GM21529 (cell line): ENCODE results near the gene IGSF21.

Experiments
- ATAC-seq: cut with Tn5 transposase; IDR thresholded peaks from one replicate; pipeline ENCODE4 v1.9.1; 2021; ENCODE audit not compliant: unreplicated experiment

Gene IGSF21

DNA sequence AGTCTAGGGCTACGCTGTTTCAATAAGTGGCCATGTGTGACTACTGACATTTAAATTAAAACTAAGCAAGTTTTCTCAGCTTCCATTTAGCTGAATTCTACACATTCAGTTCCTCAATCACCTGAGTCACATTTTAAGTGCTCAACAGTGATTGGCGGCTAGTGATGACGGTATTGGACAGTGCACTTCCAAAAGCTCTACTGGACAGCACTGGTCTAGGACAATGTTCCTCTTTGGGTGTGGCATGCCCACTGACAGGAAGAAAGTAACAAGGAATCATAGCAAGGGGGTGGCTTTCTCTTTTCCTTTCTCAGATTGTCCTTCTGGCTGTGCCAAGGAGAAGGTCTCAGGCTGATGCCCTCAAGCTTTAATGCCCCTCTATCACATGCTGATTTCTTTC lies 11.7 kb downstream of the IGSF21 start:
- no peak for ATAC-seq

DNA sequence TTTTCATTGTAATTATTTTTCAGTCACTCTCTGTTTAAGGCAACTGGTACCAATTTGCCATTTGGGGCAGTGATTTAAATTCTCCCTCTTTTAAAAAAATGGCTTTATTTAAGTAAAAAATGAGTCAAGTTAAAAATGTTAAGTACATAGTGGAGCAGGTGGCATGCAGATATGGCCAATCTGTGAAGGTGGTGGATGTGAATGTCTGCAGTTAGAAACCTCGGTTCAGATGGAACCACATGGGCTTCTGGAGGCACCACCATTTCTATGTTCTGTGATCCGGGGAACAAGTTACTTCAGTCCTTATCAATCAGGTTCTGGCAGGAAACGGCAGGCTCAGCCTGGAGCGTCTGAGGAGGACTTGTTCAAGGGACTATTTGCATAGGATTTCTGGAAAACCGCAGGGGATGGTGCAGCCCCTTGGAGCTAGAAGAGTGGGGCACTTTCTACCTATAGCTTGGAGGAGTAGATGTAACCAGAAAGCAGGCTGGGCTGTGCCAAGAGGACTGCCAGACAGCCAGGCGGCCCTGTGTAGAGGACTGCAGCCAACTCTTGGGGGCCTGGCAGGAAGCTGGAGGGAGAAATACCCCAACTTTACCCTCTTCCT lies 12.3 kb downstream of the IGSF21 start:
- ATAC-seq, result no peak

DNA sequence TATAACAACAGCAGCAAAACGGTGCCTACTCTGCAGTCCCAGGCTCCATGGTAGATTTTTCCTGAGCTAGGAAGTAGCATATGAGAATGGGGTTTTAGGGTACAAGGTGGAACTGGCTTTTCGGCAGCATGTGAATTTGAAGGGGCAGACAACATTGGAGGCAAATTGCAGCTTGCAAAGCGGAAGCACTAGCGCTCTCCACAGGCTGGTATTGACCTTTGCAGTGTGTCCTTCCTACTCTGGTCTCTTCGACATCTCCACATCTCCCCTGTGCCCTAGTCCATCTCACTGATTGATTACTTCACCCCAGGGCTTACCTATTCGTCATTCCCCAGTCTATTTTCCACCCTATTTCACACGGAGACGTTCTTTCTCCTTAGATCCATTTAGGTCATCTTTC lies 13.0 kb downstream of the IGSF21 start:
- ATAC-seq, result no peak

- ATAC-seq, result no peak
Measured at GRCh38 chr1:18121072-18121820, 13.6 kb downstream of the IGSF21 start.

- ATAC-seq, result no peak
Measured at GRCh38 chr1:18123467-18123992, 15.9 kb downstream of the IGSF21 start.

GRCh38 chr1:18124977-18125376 lies 17.4 kb downstream of the IGSF21 start:
- ATAC-seq, result no peak

GRCh38 chr1:18126616-18127015 lies 19.0 kb downstream of the IGSF21 start:
- ATAC-seq, result no peak

DNA sequence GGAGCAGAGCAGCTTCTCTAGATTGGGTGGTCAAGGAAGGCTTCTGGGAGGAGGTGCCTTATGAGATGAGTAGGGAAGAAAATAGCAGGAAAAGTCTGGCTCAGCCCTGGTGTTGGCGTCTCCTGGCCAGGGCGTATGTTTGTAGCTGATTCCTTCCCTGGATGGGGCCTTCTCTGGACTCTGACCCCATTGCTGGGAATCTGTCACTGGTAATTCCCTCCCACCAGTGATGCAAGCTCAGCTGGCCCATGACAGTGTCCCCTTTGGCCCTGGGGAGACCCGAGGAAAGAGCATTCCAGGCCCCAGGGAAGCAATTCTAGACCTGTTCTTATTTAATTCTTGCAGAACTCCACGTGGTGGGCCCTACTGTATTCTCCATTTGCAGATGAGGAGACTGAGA lies 20.7 kb downstream of the IGSF21 start:
- ATAC-seq, result no peak

- no peak for ATAC-seq
Measured at GRCh38 chr1:18130356-18130755, 22.8 kb downstream of the IGSF21 start.

GRCh38 chr1:18132022-18132710 lies 24.6 kb downstream of the IGSF21 start:
- ATAC-seq, result no peak

DNA sequence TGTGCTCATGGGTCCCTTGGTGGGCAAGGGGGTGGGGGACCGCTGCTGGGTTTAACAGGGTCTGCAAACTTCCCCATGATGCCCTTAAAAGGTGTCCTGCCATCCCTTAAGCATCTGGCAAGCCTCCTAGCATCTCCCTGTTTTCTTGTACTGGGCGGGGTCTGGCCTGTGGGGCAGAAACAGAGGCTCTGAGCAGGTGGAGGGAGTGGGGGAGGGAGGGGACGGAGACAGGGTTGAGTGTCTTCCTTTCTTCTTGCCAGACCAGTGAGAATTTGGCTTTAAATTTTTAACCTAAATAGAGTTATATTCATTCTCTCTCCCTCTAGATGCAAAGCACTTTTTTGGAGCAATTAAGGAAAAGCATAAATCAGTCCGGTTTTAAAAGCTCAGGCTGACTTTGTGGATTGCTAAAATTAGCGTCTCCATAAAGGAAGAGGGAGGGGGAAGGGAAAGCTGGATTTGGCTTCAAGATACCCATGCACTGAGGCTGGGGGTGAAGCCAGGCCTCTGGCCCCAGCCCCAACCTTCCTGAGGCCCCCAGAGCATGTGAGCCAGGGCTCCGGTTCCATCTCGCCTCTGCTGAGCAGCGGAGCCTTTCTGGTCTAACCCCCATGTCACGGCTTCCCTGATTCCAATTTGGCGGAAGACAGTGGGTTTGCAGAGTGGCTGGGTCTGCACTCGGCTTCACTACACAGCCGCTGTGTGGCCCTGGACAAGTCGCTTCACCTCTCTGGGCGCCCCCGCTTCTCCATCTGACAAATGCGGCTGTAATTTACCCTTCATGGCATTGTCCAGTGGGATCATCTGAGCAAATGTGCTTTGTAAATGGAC lies 25.3 kb downstream of the IGSF21 start:
- ATAC-seq, result no peak

DNA sequence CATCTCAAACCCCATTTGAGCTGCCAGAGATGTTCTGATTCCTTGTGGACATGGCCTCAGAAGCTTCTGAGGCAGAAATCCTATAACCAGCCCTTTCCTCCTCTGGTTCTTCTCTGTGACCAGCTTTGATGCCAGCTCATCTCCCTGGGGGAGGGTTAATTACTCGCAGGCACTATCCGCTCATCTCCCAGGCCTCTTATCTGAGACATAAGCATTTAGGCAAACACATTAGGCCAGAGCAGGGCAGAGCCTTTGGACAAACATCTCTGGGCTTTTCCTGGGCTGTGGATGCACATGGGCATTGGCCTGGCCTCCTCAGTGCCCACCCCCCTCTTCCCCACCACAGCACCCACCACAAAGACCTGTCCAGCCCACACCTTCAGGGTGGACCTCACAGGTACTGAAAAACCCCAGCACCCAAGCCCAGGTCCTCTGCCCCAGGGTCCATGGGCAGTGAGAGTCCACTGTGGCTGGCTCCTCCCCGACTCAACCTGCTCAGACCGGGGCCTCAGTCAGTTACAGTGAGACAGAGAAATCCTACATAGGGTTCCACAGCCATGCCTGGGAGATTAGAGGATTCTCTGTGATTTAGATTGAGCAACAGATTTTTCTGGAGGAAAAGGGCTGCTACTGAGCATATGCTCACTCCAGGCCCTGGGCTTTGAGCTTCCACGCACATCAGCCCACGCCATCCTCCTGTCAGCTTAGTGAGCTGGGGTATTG lies 26.9 kb downstream of the IGSF21 start:
- ATAC-seq, result no peak

- ATAC-seq, result no peak
Measured at GRCh38 chr1:18137759-18138345, 30.3 kb downstream of the IGSF21 start.

- no peak for ATAC-seq
Measured at GRCh38 chr1:18139198-18139981, 31.8 kb downstream of the IGSF21 start.

DNA sequence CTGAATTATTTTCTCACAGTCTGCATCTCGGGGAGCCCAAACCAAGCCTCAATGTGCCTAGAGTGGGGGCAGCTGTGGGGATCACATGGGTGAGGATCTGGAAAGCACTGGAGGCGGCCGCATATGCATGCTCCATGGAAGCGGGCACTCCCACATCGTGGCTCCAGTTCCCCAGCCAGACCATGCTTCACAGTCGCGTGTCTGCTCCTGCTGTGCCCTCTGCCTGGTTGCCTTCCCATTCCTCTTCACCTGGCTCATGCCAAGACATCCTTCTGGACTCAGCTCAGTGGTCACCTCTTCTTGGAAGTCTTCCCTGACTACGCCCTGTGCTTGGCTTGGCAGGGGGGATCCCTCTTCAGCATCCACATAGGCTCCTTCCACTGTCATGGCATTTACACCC lies 32.8 kb downstream of the IGSF21 start:
- no peak for ATAC-seq

DNA sequence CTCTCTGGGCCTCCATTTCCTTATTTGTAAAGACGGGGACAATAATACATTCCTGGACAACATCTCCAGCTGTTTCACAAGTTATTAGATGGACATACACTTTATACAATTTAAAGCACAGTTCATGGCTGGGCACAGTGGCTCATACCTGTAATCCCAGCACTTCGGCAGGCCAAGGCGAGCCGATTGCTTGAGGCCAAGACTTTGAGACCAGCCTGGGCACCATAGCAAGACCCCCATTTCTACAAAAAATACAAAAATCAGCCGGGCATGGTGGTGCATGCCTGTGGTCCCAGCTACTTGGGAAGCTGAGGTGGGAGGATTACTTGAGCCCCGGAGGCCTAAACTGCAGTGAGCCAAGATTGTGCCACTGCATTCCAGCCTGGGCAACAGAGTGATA lies 34.1 kb downstream of the IGSF21 start:
- ATAC-seq, result no peak

DNA sequence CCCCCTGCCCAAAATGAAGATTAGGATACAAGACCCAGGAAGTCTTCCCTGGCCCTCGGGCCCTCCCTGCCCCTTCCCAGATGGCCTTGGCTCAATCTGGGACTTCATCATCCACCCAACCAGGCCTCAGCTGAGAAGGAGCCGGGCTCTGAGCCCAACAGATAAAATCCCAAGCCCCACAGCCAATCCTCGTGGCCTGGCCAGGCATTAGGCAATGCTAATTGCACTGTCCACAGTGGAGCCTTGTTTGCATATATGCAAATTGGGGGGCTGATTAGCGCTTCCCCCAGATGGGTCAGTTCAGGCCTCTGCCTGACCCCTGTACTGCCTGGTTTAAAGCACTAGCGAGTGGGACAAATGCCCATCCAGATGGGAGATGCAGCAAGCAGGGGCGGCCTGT lies 34.9 kb downstream of the IGSF21 start:
- ATAC-seq, result no peak

GRCh38 chr1:18142969-18143368 lies 35.4 kb downstream of the IGSF21 start:
- no peak for ATAC-seq

DNA sequence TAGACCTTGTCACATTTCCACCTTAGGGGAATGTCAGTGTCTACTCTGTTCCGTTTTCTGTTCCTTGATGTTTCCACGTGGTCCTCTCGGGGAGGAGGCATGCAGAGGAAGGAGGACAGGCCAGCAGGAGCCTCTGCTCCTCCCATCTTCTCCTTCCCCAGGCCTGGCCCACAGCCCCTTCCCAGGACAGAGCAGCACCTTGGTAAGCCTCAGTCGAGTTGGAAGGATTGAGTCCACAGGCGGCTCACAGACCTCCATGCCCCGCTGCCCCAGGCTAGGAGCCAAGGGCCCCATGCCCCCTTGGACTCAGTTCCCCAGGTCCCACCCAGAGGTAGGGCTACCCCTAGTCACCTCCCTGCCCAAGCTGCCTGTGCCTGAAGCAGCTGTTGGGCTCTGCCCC lies 36.5 kb downstream of the IGSF21 start:
- ATAC-seq, result no peak
